SK-N-SH (cell line): ENCODE results near the gene TRPM1. TPM values are rescaled to one million over a fixed set of nuclear protein-coding genes. Genes with fewer than 3 reads are reported as not detected.

Experiments used
- CTCF ChIA-PET: fragments of 300-600, 350-600 bp; formaldehyde crosslinking; extraction: SDS; loops from one replicate; lab custom pipeline; 2021; lab: Yijun Ruan, JAX
- POLR2A ChIA-PET: fragments of 350-600 bp; sonication (Branson Sonifier 250); formaldehyde crosslinking; extraction: SDS; loops from one replicate; lab custom pipeline; 2020; ENCODE audit warnings: antibody characterized with exemption, inconsistent platforms; lab: Yijun Ruan, JAX
- DNase-seq: peaks from one replicate; pipeline ENCODE4 v3.0.0; 2012
- H2AFZ ChIP-seq: fragments of 200-600 bp; sonication (generic); 2 replicates; pipeline ENCODE4 v1.8.1; 2016; ENCODE audit warnings: antibody characterized with exemption, mild to moderate bottlenecking, low read depth
- H3F3A ChIP-seq: fragments of 200-600 bp; sonication (generic); replicated peaks from 2 replicates; pipeline ENCODE3; 2016; ENCODE audit warnings: antibody characterized with exemption, mild to moderate bottlenecking; ENCODE audit not compliant: insufficient read depth
- H3K27ac ChIP-seq, 2 experiments: fragments of 200-500 bp in 1 of 2; fragments of 200-600 bp in 1 of 2; sonication (Bioruptor generic) in 1 of 2; sonication (generic), shearing (Covaris generic) in 1 of 2; 2 replicates each; pipeline versions ENCODE4 v1.5.1 to v1.6.1; 2014 to 2016; ENCODE audit warnings: low read depth in 2 of 2, inconsistent platforms in 1 of 2, low read length in 1 of 2, mild to moderate bottlenecking in 1 of 2, mixed read lengths in 1 of 2
- H3K27me3 ChIP-seq: fragments of 200-600 bp; sonication (generic), shearing (Covaris generic); 2 replicates; pipeline ENCODE4 v1.6.1; 2016; ENCODE audit warnings: mixed run types; ENCODE audit not compliant: insufficient read depth
- H3K36me3 ChIP-seq, 2 experiments: fragments of 200-500 bp in 1 of 2; fragments of 200-600 bp in 1 of 2; sonication (Bioruptor generic) in 1 of 2; sonication (generic) in 1 of 2; replicated peaks in 1 of 2; 2 replicates each; pipeline versions ENCODE3 to v1.5.1; 2014 to 2016; ENCODE audit warnings: low read length in 1 of 2, mild to moderate bottlenecking in 1 of 2; ENCODE audit not compliant: insufficient read depth in 2 of 2, control insufficient read depth in 1 of 2
- H3K4me1 ChIP-seq, 2 experiments: fragments of 200-500 bp in 1 of 2; fragments of 200-600 bp in 1 of 2; sonication (Bioruptor generic) in 1 of 2; sonication (generic), shearing (Covaris generic) in 1 of 2; 2 replicates each; pipeline versions ENCODE4 v1.5.1 to v1.6.1; 2014 to 2016; ENCODE audit warnings: low read depth in 1 of 2, low read length in 1 of 2, mixed run types in 1 of 2; ENCODE audit not compliant: insufficient read depth in 2 of 2, control insufficient read depth in 1 of 2
- H3K4me2 ChIP-seq: fragments of 200-600 bp; sonication (generic), shearing (Covaris generic); 2 replicates; pipeline ENCODE4 v1.6.1; 2017; ENCODE audit warnings: mixed run types
- H3K4me3 ChIP-seq, 2 experiments: fragments of 200-500 bp in 1 of 2; fragments of 200-600 bp in 1 of 2; sonication (Bioruptor generic) in 1 of 2; sonication (generic), shearing (Covaris generic) in 1 of 2; 2 replicates each; pipeline versions ENCODE4 v1.5.1 to v1.8.1; 2014 to 2016; ENCODE audit warnings: low read depth in 2 of 2, inconsistent platforms in 1 of 2, low read length in 1 of 2, mild to moderate bottlenecking in 1 of 2, mixed read lengths in 1 of 2, moderate library complexity in 1 of 2
- H3K79me2 ChIP-seq: fragments of 200-600 bp; sonication (generic); 2 replicates; pipeline ENCODE4 v1.8.1; 2017; ENCODE audit warnings: mild to moderate bottlenecking; ENCODE audit not compliant: insufficient read depth
- H3K9ac ChIP-seq: fragments of 200-600 bp; sonication (generic); 2 replicates; pipeline ENCODE4 v1.6.1; 2017; ENCODE audit warnings: mixed run types
- H3K9me2 ChIP-seq: fragments of 200-600 bp; sonication (generic); 2 replicates; pipeline ENCODE4 v1.6.1; 2017; ENCODE audit warnings: mixed run types
- H3K9me3 ChIP-seq: fragments of 200-600 bp; sonication (generic); 2 replicates; pipeline ENCODE4 v1.6.1; 2017; ENCODE audit warnings: mixed run types, mild to moderate bottlenecking, moderate library complexity
- H4K20me1 ChIP-seq: fragments of 200-600 bp; sonication (generic); 2 replicates; pipeline ENCODE4 v1.6.1; 2017; ENCODE audit warnings: mild to moderate bottlenecking, mixed run types; ENCODE audit not compliant: insufficient read depth
- FOSL2 ChIP-seq: IDR thresholded peaks from 2 replicates; pipeline ENCODE4 v1.4.0; 2012; ENCODE audit warnings: low read depth, mild to moderate bottlenecking, moderate library complexity, borderline replicate concordance
- JUND ChIP-seq: IDR thresholded peaks from 2 replicates; pipeline ENCODE4 v1.4.0; 2012
- NRF1 ChIP-seq: IDR thresholded peaks from 2 replicates; pipeline ENCODE4 v1.6.1; 2012; ENCODE audit warnings: low read depth, mild to moderate bottlenecking, low read length
- POLR2AphosphoS5 ChIP-seq: IDR thresholded peaks from 2 replicates; pipeline ENCODE4 v1.6.1; 2012; ENCODE audit warnings: low read depth, low read length
- RCOR1 ChIP-seq: fragments of 150-350 bp; IDR thresholded peaks from 2 replicates; pipeline ENCODE4 v1.6.1; 2017; ENCODE audit warnings: antibody characterized with exemption, low read length
- SIN3A ChIP-seq: IDR thresholded peaks from 2 replicates; pipeline ENCODE4 v1.6.1; 2012; ENCODE audit warnings: low read depth, mild to moderate bottlenecking, low read length, moderate library complexity, borderline replicate concordance
- TCF12 ChIP-seq: IDR thresholded peaks from 2 replicates; pipeline ENCODE4 v1.4.0; 2012
- YY1 ChIP-seq: IDR thresholded peaks from 2 replicates; pipeline ENCODE4 v1.4.0; 2012; ENCODE audit warnings: low read depth, mild to moderate bottlenecking
- WGBS: methylation state at CpG from one replicate; pipeline ENCODE4 v1.1.6; 2017; ENCODE audit warnings: low lambda C conversion rate; 5-methylcytosine and 5-hydroxymethylcytosine counted together
- polyA plus RNA-seq, 3 experiments: library from polyadenylated mRNA; depleted of rRNA; stranded (reverse); fragments of >200 nt; gene quantifications; 2 replicates each; pipeline ENCODE4 v1.2.3, GENCODE V29; 2012
- TF ChIP-seq, protein P1 (sequence below): IDR thresholded peaks from 2 replicates; pipeline ENCODE4 v1.4.0; 2012; ENCODE audit warnings: low read depth, borderline replicate concordance
- TF ChIP-seq, protein P2 (sequence below): fragments of 150-350 bp; IDR thresholded peaks from 2 replicates; pipeline ENCODE4 v1.6.1; 2016; ENCODE audit warnings: mild to moderate bottlenecking, low read depth, low read length
- TF ChIP-seq, protein P3 (sequence below): fragments of 150-350 bp; IDR thresholded peaks from 2 replicates; pipeline ENCODE4 v1.6.1; 2017; ENCODE audit warnings: antibody characterized with exemption, low read length, low read depth, borderline replicate concordance
- TF ChIP-seq, protein P4 (sequence below): fragments of 200-600 bp; sonication (generic); IDR thresholded peaks from 2 replicates; pipeline ENCODE4 v1.6.1; 2017; ENCODE audit warnings: antibody characterized with exemption, mild to moderate bottlenecking, moderate library complexity
- TF ChIP-seq, protein P5 (sequence below): IDR thresholded peaks from 2 replicates; pipeline ENCODE4 v1.4.0; 2012; ENCODE audit warnings: low read depth, borderline replicate concordance

TRPM1 gene
- polyA plus RNA-seq, 1 of the 3 experiments (the other 2 are of a cell fraction) = not detected

DNA sequence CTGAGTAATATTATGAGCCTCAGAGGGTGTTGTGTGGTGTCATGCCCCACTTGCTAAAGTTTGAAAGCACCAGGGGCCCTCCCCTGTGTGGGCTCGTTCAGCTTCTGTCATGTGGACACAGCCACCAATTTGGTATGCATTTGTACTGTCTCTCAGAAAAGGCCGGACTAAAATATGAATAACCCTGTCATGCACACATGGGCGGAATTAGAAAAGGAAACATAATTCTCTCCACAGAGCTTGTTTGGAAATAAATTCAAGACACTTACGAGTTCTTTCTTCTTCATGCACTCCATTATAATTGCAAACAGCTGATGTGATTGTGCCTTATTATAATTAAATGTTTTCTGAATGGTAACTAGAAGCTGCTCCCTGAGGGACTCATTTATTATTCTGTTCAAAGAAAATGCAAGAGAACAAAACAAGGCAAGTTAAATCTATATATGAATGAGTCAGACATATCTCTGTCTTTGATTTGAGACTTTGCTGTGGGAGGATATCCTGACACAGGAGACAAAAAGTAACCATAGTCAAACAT is 39.1 kb downstream of the TRPM1 start:
- peaks cover 0 to 6% of the 10 kb centered on the region in 2 experiments; a peak in 1 of 4 replicates for H3K4me1 ChIP-seq
- H4K20me1 ChIP-seq = no peaks in the 10 kb centered on the region
- H3K79me2 ChIP-seq = no peaks in the 10 kb centered on the region
- H3K4me3 ChIP-seq = no peak overlapping the region
- POLR2A ChIA-PET = no interaction called here
- no peaks in the 10 kb centered on the region for H3K9me3 ChIP-seq
- H3F3A ChIP-seq = no peaks in the 10 kb centered on the region
- no peaks in the 10 kb centered on the region for H3K36me3 ChIP-seq
- no peak for DNase-seq
- H3K27me3 ChIP-seq = no peaks in the 10 kb centered on the region
- no peak for TF ChIP-seq YY1
- 0 out of 2 replicates have a peak, but pooled peaks have one; percentile 20 for TF ChIP-seq TCF12
- no peaks in the 10 kb centered on the region for H3K9me2 ChIP-seq
- CTCF ChIA-PET = interaction anchor here (1.2 kb wide), 1 partner anchor 21 kb away, joined by 3 read pairs; no protein-coding TSS in a partner anchor
- H2AFZ ChIP-seq = peak overlapping the region; percentile 12; the same call in 1 of the 2 replicates
- H3K9ac ChIP-seq = no peak overlapping the region
- no peak overlapping the region for H3K4me2 ChIP-seq
- H3K27ac ChIP-seq = peak overlapping the region in 1 of 2 experiments; percentile 34; a peak in 1 of 4 replicates
- WGBS = 43% methylated on average over 4 of the region's 4 CpGs

DNA sequence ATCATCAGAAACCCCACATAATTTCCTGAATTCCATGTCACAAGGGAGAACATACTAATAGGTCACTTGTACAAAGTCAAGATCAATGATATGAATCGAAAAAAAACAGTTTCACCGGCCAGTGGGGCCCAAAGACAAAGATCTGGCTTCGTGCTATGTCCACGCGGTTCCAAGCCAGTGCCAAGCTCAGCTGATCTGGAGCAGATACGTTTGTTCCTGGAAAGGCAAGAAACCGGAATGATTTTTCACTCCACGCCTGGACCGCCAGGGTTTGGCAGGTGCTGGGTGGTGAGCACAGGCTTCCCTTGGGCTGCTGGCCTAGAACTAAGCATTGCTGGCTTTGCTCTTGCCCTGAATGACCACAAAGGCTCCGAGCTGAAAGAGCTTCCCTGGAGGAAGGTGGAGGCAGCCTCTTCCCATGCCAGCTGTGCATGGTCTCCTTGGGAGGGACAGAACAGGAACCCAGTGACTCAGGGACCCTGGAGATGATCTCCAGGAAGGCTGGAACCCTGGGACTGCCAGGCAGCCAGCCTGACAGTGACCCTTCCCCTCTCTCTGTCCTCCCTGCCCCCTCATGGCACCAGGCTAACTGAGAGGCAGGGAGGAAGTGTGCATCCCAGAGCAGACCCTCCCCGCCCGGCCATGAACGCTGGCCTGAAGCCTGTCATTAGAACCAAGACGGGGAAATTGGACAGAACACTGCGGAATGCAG is 40.9 kb downstream of the TRPM1 start:
- Histone ChIP-seq H3K4me3 (no peak overlapping the region), H3K9me2 (no peaks in the 10 kb centered on the region), H3K4me2 (no peak overlapping the region), H3K36me3 (no peaks in the 10 kb centered on the region), H3K4me1 (peaks cover 0 to 6% of the 10 kb centered on the region in 2 experiments; a peak in 1 of 4 replicates), H3K9ac (no peak overlapping the region), H3F3A (no peaks in the 10 kb centered on the region), H3K27me3 (no peaks in the 10 kb centered on the region), H3K79me2 (no peaks in the 10 kb centered on the region), H4K20me1 (no peaks in the 10 kb centered on the region), H3K9me3 (no peaks in the 10 kb centered on the region), H3K27ac (no peak overlapping the region), H2AFZ (no peak overlapping the region)
- ChIA-PET CTCF (interaction anchor here (1.2 kb wide), 1 partner anchor 69 kb away, joined by 3 read pairs; no protein-coding TSS in a partner anchor), POLR2A (interaction anchor here (0.6 kb wide), 1 partner anchor 139 kb away, joined by 6 read pairs; no protein-coding TSS in a partner anchor)
- no peak for DNase-seq
- WGBS = 48% methylated on average over 12 of the region's 15 CpGs
- TF ChIP-seq, protein P1, sequence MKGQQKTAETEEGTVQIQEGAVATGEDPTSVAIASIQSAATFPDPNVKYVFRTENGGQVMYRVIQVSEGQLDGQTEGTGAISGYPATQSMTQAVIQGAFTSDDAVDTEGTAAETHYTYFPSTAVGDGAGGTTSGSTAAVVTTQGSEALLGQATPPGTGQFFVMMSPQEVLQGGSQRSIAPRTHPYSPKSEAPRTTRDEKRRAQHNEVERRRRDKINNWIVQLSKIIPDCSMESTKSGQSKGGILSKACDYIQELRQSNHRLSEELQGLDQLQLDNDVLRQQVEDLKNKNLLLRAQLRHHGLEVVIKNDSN = no peak
- TF ChIP-seq NRF1 (no peak), RCOR1 (no peak), FOSL2 (no peak), POLR2AphosphoS5 (no peak), SIN3A (no peak), JUND (no peak)
- TF ChIP-seq, protein P2, sequence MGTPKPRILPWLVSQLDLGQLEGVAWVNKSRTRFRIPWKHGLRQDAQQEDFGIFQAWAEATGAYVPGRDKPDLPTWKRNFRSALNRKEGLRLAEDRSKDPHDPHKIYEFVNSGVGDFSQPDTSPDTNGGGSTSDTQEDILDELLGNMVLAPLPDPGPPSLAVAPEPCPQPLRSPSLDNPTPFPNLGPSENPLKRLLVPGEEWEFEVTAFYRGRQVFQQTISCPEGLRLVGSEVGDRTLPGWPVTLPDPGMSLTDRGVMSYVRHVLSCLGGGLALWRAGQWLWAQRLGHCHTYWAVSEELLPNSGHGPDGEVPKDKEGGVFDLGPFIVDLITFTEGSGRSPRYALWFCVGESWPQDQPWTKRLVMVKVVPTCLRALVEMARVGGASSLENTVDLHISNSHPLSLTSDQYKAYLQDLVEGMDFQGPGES = no peak
- TF ChIP-seq, protein P3, sequence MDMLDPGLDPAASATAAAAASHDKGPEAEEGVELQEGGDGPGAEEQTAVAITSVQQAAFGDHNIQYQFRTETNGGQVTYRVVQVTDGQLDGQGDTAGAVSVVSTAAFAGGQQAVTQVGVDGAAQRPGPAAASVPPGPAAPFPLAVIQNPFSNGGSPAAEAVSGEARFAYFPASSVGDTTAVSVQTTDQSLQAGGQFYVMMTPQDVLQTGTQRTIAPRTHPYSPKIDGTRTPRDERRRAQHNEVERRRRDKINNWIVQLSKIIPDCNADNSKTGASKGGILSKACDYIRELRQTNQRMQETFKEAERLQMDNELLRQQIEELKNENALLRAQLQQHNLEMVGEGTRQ = no peak
- TF ChIP-seq, protein P4, sequence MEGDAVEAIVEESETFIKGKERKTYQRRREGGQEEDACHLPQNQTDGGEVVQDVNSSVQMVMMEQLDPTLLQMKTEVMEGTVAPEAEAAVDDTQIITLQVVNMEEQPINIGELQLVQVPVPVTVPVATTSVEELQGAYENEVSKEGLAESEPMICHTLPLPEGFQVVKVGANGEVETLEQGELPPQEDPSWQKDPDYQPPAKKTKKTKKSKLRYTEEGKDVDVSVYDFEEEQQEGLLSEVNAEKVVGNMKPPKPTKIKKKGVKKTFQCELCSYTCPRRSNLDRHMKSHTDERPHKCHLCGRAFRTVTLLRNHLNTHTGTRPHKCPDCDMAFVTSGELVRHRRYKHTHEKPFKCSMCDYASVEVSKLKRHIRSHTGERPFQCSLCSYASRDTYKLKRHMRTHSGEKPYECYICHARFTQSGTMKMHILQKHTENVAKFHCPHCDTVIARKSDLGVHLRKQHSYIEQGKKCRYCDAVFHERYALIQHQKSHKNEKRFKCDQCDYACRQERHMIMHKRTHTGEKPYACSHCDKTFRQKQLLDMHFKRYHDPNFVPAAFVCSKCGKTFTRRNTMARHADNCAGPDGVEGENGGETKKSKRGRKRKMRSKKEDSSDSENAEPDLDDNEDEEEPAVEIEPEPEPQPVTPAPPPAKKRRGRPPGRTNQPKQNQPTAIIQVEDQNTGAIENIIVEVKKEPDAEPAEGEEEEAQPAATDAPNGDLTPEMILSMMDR = no peak
- TF ChIP-seq, protein P5, sequence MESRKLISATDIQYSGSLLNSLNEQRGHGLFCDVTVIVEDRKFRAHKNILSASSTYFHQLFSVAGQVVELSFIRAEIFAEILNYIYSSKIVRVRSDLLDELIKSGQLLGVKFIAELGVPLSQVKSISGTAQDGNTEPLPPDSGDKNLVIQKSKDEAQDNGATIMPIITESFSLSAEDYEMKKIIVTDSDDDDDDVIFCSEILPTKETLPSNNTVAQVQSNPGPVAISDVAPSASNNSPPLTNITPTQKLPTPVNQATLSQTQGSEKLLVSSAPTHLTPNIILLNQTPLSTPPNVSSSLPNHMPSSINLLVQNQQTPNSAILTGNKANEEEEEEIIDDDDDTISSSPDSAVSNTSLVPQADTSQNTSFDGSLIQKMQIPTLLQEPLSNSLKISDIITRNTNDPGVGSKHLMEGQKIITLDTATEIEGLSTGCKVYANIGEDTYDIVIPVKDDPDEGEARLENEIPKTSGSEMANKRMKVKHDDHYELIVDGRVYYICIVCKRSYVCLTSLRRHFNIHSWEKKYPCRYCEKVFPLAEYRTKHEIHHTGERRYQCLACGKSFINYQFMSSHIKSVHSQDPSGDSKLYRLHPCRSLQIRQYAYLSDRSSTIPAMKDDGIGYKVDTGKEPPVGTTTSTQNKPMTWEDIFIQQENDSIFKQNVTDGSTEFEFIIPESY = no peak
